ENCODE measurements around the gene APIP.
"Not testable (repeated sequence)": the region's sequence is repeated elsewhere in the genome, so short reads cannot be mapped to it uniquely, and the experiment has no call there.

GRCh38 chr11:34913556-34913955 lies 2.6 kb downstream of the APIP start:
- TF ChIP-seq CTCF, EP300, POLR2A (IDR thresholded peaks at IDR 0.05): not testable (repeated sequence)

Data from tibial nerve (tissue), 4 donors.